ENCODE results near the gene ARHGAP6.

DNA sequence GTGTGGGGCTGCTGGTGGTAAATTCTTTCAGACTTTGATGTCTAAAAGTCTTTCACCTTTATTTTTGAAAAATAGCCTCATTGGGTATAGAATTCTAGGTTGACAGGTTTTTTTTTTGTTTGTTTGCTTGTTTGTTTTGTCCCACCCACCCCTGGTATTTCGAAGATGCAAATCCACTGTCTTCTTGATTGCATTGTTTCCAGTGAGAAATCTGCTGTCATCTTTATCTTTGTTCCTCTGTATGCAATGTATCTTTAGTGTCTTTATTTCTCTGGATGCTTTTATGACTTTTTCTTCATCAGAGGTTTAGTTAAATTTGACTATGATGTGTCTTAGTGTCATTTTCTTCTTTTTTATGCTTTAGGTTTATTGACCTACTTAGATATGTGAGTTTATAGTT is 575.9 kb downstream of the ARHGAP6 start:
- no peak for TF ChIP-seq POLR2AphosphoS5 (IDR thresholded peaks at IDR 0.05; ENCODE audit: low read depth)
- TF ChIP-seq, protein P1, sequence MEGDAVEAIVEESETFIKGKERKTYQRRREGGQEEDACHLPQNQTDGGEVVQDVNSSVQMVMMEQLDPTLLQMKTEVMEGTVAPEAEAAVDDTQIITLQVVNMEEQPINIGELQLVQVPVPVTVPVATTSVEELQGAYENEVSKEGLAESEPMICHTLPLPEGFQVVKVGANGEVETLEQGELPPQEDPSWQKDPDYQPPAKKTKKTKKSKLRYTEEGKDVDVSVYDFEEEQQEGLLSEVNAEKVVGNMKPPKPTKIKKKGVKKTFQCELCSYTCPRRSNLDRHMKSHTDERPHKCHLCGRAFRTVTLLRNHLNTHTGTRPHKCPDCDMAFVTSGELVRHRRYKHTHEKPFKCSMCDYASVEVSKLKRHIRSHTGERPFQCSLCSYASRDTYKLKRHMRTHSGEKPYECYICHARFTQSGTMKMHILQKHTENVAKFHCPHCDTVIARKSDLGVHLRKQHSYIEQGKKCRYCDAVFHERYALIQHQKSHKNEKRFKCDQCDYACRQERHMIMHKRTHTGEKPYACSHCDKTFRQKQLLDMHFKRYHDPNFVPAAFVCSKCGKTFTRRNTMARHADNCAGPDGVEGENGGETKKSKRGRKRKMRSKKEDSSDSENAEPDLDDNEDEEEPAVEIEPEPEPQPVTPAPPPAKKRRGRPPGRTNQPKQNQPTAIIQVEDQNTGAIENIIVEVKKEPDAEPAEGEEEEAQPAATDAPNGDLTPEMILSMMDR (IDR thresholded peaks at IDR 0.05; ENCODE audit: insufficient read depth, low read length), result no peak

Data from HL-60 (cell line).